HEK293 (cell line): Measurements from ENCODE around the gene TIGD1.

Experiments
- CTCF ChIA-PET: fragments of 350-600 bp; formaldehyde crosslinking; extraction: SDS; loops from one replicate; lab custom pipeline; 2021; ENCODE audit warnings: antibody characterized with exemption; lab: Yijun Ruan, JAX
- POLR2A ChIA-PET: fragments of 300-600 bp; formaldehyde crosslinking; extraction: SDS; loops from one replicate; lab custom pipeline; 2020; ENCODE audit warnings: antibody characterized with exemption, inconsistent platforms; lab: Yijun Ruan, JAX
- H3K27ac ChIP-seq: fragments of 200-500 bp; sonication (Bioruptor generic); 2 replicates; pipeline ENCODE4 v1.5.1; 2014; ENCODE audit warnings: low read depth, low read length, control low read depth, inconsistent platforms; ENCODE audit errors: extremely low read depth
- H3K36me3 ChIP-seq, 2 experiments: fragments of 200-500 bp in 1 of 2; sonication (Bioruptor generic) in 1 of 2; 1 replicate in 1 of 2; 2 replicates in 1 of 2; pipeline ENCODE4 v1.5.1; 2014 to 2017; ENCODE audit warnings: inconsistent platforms in 2 of 2, low read length in 2 of 2; ENCODE audit not compliant: control insufficient read depth in 2 of 2, insufficient read depth in 1 of 2
- H3K4me1 ChIP-seq: fragments of 200-500 bp; sonication (Bioruptor generic); 2 replicates; pipeline ENCODE4 v1.5.1; 2014; ENCODE audit warnings: mild to moderate bottlenecking, low read length, inconsistent platforms; ENCODE audit not compliant: control insufficient read depth, insufficient read depth
- H3K4me3 ChIP-seq: 2 replicates; pipeline ENCODE4 v1.5.1; 2011; ENCODE audit warnings: low read depth, mild to moderate bottlenecking, control low read depth, low read length, moderate library complexity
- H3K9me3 ChIP-seq: fragments of 200-500 bp; sonication (Bioruptor generic); 2 replicates; pipeline ENCODE4 v1.5.1; 2014; ENCODE audit warnings: low read depth, low read length, inconsistent platforms; ENCODE audit not compliant: control insufficient read depth, insufficient read depth
- FEZF1 ChIP-seq: fragments of 450-650 bp; formaldehyde crosslinking; IDR thresholded peaks from 2 replicates; pipeline ENCODE4 v1.5.1; 2016; ENCODE audit warnings: missing biosample characterization, missing genetic modification characterization
- KLF8 ChIP-seq: fragments of 450-650 bp; formaldehyde crosslinking; IDR thresholded peaks from 2 replicates; pipeline ENCODE4 v1.5.1; 2016; ENCODE audit warnings: missing biosample characterization, missing genetic modification characterization
- MZF1 ChIP-seq: fragments of 450-650 bp; formaldehyde crosslinking; IDR thresholded peaks from 2 replicates; pipeline ENCODE4 v1.5.1; 2017; ENCODE audit warnings: missing biosample characterization, missing genetic modification characterization, borderline replicate concordance
- PRDM1 ChIP-seq: fragments of 450-650 bp; formaldehyde crosslinking; IDR thresholded peaks from 2 replicates; pipeline ENCODE4; 2016; ENCODE audit warnings: missing biosample characterization, missing genetic modification characterization
- RBAK ChIP-seq: fragments of 450-650 bp; formaldehyde crosslinking; IDR thresholded peaks from 2 replicates; pipeline ENCODE4 v1.5.1; 2016; ENCODE audit warnings: missing biosample characterization, missing genetic modification characterization
- REPIN1 ChIP-seq: fragments of 450-650 bp; formaldehyde crosslinking; IDR thresholded peaks from 2 replicates; pipeline ENCODE4 v1.5.1; 2017; ENCODE audit warnings: missing biosample characterization, missing genetic modification characterization, low read depth
- SCRT1 ChIP-seq: fragments of 450-650 bp; formaldehyde crosslinking; IDR thresholded peaks from 2 replicates; pipeline ENCODE4 v1.5.1; 2016; ENCODE audit warnings: missing biosample characterization, missing genetic modification characterization, borderline replicate concordance
- SP3 ChIP-seq: fragments of 450-650 bp; formaldehyde crosslinking; IDR thresholded peaks from 2 replicates; pipeline ENCODE4 v1.5.1; 2016; ENCODE audit warnings: missing biosample characterization, missing genetic modification characterization
- SP7 ChIP-seq: fragments of 450-650 bp; formaldehyde crosslinking; IDR thresholded peaks from 2 replicates; pipeline ENCODE4 v1.5.1; 2016; ENCODE audit warnings: missing biosample characterization, missing genetic modification characterization
- TRIM28 ChIP-seq: IDR thresholded peaks from 2 replicates; pipeline ENCODE4 v1.6.1; 2011; ENCODE audit warnings: low read length, control low read depth, borderline replicate concordance
- ZNF157 ChIP-seq: fragments of 450-650 bp; formaldehyde crosslinking; IDR thresholded peaks from 2 replicates; pipeline ENCODE4 v1.5.1; 2016; ENCODE audit warnings: missing biosample characterization, missing genetic modification characterization
- ZNF23 ChIP-seq: fragments of 450-650 bp; formaldehyde crosslinking; IDR thresholded peaks from 2 replicates; pipeline ENCODE4 v1.5.1; 2016; ENCODE audit warnings: missing biosample characterization, missing genetic modification characterization, borderline replicate concordance
- ZNF341 ChIP-seq: fragments of 450-650 bp; formaldehyde crosslinking; IDR thresholded peaks from 2 replicates; pipeline ENCODE4; 2016; ENCODE audit warnings: low read depth, missing biosample characterization, missing genetic modification characterization
- ZNF416 ChIP-seq: fragments of 450-650 bp; formaldehyde crosslinking; IDR thresholded peaks from 2 replicates; pipeline ENCODE4 v1.5.1; 2016; ENCODE audit warnings: missing biosample characterization, missing genetic modification characterization
- ZNF544 ChIP-seq: fragments of 450-650 bp; formaldehyde crosslinking; IDR thresholded peaks from 2 replicates; pipeline ENCODE4 v1.5.0; 2017; ENCODE audit warnings: missing biosample characterization, missing genetic modification characterization
- ZNF585B ChIP-seq: fragments of 450-650 bp; formaldehyde crosslinking; IDR thresholded peaks from 2 replicates; pipeline ENCODE4 v1.5.1; 2016; ENCODE audit warnings: missing biosample characterization, missing genetic modification characterization
- ZNF596 ChIP-seq: fragments of 450-650 bp; IDR thresholded peaks from 2 replicates; pipeline ENCODE4 v1.5.0; 2018; ENCODE audit warnings: missing biosample characterization, mild to moderate bottlenecking, missing genetic modification characterization, moderate library complexity
- ZNF623 ChIP-seq: fragments of 450-650 bp; formaldehyde crosslinking; IDR thresholded peaks from 2 replicates; pipeline ENCODE4 v1.5.1; 2016; ENCODE audit warnings: missing biosample characterization, missing genetic modification characterization
- ZNF658 ChIP-seq: fragments of 450-650 bp; formaldehyde crosslinking; IDR thresholded peaks from 2 replicates; pipeline ENCODE4; 2016; ENCODE audit warnings: missing biosample characterization, missing genetic modification characterization
- ZNF747 ChIP-seq: fragments of 450-650 bp; formaldehyde crosslinking; IDR thresholded peaks from 2 replicates; pipeline ENCODE4 v1.5.1; 2016; ENCODE audit warnings: missing biosample characterization, missing genetic modification characterization
- ZNF837 ChIP-seq: fragments of 450-650 bp; formaldehyde crosslinking; IDR thresholded peaks from 2 replicates; pipeline ENCODE4 v1.5.1; 2016; ENCODE audit warnings: missing biosample characterization, missing genetic modification characterization
- ZXDB ChIP-seq: fragments of 450-650 bp; formaldehyde crosslinking; IDR thresholded peaks from 2 replicates; pipeline ENCODE4 v1.5.1; 2016; ENCODE audit warnings: missing biosample characterization, missing genetic modification characterization
- TF ChIP-seq, protein P1 (sequence below): fragments of 450-650 bp; formaldehyde crosslinking; IDR thresholded peaks from 2 replicates; pipeline ENCODE4 v1.5.1; 2016; ENCODE audit warnings: missing biosample characterization, missing genetic modification characterization, borderline replicate concordance
- TF ChIP-seq, protein P2 (sequence below): fragments of 450-650 bp; formaldehyde crosslinking; IDR thresholded peaks from 2 replicates; pipeline ENCODE4 v1.5.1; 2016; ENCODE audit warnings: missing biosample characterization, missing genetic modification characterization

TIGD1 gene

DNA sequence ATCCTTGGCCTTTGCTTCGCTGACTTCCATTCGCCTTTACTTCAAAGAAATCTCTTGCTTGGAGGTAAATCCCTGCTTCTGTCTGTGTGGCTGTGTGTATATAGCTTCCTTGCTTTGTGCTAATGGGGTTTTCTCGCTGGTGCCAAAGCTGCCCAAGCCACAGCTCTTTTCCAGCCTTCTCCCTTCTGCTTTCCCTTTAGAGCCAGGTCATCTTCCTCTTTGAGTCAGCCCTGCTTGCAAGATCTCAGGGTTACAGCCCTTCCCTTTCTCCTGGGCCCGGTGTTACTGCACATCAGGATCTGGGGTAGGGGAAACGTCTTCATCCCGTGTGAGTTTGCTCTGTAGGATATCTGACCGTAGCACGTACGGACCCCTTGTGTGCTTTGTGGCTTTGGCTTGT lies 19.2 kb upstream of the TIGD1 start:
- Histone ChIP-seq H3K9me3 (no peaks in the 10 kb centered on the region), H3K36me3 (peaks cover 20 to 97% of the 10 kb centered on the region in 2 experiments), H3K4me1 (0 out of 2 replicates have a peak, but pooled peaks cover 2% of the 10 kb centered on the region), H3K27ac (no peak overlapping the region), H3K4me3 (no peak overlapping the region)
- ChIA-PET POLR2A (no interaction called here), CTCF (interaction anchor here (0.6 kb wide), 1 partner anchor 270 kb away, joined by 3 read pairs; no protein-coding TSS in a partner anchor)
- no peak for TF ChIP-seq ZNF544 (tag by site-specific recombination)
- no peak for TF ChIP-seq REPIN1
- TF ChIP-seq SCRT1 (tag by site-specific recombination) = no peak
- TF ChIP-seq MZF1 = no peak
- no peak for TF ChIP-seq ZXDB
- TF ChIP-seq ZNF416 = no peak
- TF ChIP-seq ZNF747 (tag by site-specific recombination) = no peak
- TF ChIP-seq KLF8 = no peak
- no peak for TF ChIP-seq SP7
- no peak for TF ChIP-seq RBAK (tag by site-specific recombination)
- TF ChIP-seq, protein P1, sequence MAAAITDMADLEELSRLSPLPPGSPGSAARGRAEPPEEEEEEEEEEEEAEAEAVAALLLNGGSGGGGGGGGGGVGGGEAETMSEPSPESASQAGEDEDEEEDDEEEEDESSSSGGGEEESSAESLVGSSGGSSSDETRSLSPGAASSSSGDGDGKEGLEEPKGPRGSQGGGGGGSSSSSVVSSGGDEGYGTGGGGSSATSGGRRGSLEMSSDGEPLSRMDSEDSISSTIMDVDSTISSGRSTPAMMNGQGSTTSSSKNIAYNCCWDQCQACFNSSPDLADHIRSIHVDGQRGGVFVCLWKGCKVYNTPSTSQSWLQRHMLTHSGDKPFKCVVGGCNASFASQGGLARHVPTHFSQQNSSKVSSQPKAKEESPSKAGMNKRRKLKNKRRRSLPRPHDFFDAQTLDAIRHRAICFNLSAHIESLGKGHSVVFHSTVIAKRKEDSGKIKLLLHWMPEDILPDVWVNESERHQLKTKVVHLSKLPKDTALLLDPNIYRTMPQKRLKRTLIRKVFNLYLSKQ (tag by site-specific recombination) = no peak
- no peak for TF ChIP-seq FEZF1 (tag by site-specific recombination)
- no peak for TF ChIP-seq ZNF157 (tag by site-specific recombination)

DNA sequence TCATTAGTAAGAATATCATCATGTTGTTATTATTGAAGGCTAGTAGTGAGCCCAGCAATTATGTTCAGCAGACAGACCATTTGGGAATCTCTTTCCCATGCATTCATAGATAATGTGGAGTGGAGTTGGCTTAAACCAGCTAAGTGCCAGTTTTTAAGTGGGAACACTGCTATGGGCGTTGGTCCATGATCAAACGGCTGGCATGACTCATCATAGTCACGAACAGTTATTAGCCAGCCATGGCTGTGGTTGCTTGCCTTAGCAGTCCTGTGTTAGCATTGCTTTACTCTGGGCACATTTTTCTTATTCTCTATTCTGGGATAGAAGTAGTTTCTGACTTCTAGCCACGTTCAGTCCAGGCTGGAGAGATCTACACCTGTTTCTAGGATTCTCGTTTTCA lies 17.8 kb upstream of the TIGD1 start:
- ChIA-PET CTCF (interaction anchor here (0.7 to 0.9 kb wide), 2 partner anchors 9 to 11 kb away, joined by 3 read pairs; no protein-coding TSS in a partner anchor), POLR2A (interaction anchor here (1.4 kb wide), 1 partner anchor 18 kb away, joined by 3 read pairs; the partner anchor contains the start of genes EIF4E2 and TIGD1)
- H3K4me3 ChIP-seq = no peak overlapping the region
- no peaks in the 10 kb centered on the region for H3K9me3 ChIP-seq
- H3K4me1 ChIP-seq = 0 out of 2 replicates have a peak, but pooled peaks cover 2% of the 10 kb centered on the region
- no peak overlapping the region for H3K27ac ChIP-seq
- H3K36me3 ChIP-seq = peaks cover 22 to 96% of the 10 kb centered on the region in 2 experiments
- TF ChIP-seq REPIN1 (no peak), ZNF596 (tag by site-specific recombination) (no peak), SP3 (no peak), ZNF623 (tag by site-specific recombination) (no peak), ZNF23 (no peak), ZNF341 (tag by site-specific recombination) (no peak), ZNF585B (tag by site-specific recombination) (no peak), PRDM1 (tag by site-specific recombination) (no peak), ZNF658 (no peak), TRIM28 (no peak), ZNF837 (tag by site-specific recombination) (no peak)
- TF ChIP-seq, protein P2, sequence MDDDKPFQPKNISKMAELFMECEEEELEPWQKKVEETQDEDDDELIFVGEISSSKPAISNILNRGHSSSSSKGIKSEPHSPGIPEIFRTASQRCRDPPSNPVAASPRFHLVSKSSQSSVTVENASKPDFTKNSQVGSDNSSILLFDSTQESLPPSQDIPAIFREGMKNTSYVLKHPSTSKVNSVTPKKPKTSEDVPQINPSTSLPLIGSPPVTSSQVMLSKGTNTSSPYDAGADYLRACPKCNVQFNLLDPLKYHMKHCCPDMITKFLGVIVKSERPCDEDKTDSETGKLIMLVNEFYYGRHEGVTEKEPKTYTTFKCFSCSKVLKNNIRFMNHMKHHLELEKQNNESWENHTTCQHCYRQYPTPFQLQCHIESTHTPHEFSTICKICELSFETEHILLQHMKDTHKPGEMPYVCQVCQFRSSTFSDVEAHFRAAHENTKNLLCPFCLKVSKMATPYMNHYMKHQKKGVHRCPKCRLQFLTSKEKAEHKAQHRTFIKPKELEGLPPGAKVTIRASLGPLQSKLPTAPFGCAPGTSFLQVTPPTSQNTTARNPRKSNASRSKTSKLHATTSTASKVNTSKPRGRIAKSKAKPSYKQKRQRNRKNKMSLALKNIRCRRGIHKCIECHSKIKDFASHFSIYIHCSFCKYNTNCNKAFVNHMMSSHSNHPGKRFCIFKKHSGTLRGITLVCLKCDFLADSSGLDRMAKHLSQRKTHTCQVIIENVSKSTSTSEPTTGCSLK = no peak
